GM13976 (cell line): ENCODE data around the gene TMEM150B.

Source experiments
- DNase-seq: peaks from one replicate; pipeline ENCODE4 v3.0.0; 2012; ENCODE audit warnings: low spot score
- in situ Hi-C: fragments of 300-500 bp; cut with MboI; formaldehyde crosslinking; loops from one replicate; pipeline ENCODE4 v1.12.0; 2022; ENCODE audit warnings: low sequenced_read_pairs, mixed read lengths, inconsistent platforms; ENCODE audit not compliant: unreplicated experiment
- TF ChIP-seq, protein P1 (sequence below): IDR thresholded peaks from 2 replicates; pipeline ENCODE4 v1.5.1; 2012; ENCODE audit warnings: borderline replicate concordance, mild to moderate bottlenecking; ENCODE audit not compliant: insufficient read depth; ENCODE audit errors: extremely low read depth, missing control alignments, control extremely low read depth

TMEM150B gene

DNA sequence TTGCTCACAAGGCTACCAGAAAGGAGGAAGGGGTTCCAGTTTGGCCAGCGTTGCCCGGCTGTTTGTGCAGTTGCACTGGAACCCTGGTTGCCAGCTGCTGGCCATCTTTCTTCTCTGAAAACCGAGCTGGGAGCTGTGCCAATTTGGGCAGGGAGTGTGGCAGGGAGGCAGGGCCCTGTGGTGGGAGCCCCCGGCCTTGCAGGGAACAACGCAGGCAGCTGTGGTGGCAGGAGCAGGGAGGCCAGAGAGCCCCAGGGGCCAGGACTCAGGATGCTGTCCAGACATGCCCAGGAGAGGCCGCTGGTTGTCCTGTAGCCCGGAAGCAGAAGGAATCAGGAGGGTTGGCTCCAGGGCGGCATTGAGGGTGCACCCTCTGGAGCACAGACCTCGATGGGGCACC, 19.3 kb upstream of the TMEM150B start:
- in situ Hi-C loops: no loop called here
- no peak for DNase-seq
- TF ChIP-seq, protein P1, sequence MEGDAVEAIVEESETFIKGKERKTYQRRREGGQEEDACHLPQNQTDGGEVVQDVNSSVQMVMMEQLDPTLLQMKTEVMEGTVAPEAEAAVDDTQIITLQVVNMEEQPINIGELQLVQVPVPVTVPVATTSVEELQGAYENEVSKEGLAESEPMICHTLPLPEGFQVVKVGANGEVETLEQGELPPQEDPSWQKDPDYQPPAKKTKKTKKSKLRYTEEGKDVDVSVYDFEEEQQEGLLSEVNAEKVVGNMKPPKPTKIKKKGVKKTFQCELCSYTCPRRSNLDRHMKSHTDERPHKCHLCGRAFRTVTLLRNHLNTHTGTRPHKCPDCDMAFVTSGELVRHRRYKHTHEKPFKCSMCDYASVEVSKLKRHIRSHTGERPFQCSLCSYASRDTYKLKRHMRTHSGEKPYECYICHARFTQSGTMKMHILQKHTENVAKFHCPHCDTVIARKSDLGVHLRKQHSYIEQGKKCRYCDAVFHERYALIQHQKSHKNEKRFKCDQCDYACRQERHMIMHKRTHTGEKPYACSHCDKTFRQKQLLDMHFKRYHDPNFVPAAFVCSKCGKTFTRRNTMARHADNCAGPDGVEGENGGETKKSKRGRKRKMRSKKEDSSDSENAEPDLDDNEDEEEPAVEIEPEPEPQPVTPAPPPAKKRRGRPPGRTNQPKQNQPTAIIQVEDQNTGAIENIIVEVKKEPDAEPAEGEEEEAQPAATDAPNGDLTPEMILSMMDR: no peak

DNA sequence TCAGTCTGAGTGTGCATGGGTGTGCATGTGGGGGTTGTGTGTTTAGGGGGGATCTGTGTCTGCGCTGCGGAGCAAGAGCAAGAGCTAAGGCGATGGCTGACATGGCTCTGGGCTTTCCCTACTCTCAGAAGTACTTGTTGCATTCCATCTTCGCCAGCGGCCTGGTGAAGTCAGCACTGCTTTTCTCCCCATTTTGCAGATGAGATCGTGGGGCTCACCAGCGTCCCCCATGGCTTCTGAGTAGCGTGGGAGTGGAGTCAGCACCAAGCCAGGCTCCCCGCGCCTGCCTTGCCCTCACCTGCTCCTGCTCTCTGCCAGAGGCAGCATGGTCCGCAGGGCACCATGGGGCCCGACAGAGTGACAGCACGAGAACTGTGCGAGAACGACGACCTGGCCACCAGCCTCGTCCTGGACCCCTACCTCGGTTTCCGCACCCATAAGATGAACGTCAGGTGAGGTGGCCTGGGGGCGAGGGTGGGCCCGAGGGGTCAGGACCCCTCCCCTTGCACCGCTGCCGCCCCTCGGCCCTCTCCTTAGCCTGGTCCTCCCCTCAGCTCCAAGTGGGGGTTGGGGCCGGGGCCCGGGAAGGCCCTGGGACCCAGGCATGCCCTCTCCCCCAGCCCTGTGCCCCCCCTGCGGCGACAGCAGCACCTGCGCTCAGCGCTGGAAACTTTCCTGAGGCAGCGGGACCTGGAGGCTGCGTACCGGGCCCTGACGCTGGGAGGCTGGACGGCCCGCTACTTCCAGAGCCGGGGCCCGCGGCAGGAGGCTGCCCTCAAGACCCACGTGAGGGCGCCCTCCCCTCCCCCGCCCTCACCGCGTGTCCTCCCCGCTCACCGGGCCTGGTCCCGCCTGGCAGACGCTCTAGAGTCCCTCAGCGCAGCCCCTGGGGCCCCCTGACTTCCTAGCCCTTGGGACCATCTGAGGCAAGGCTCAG, 16.7 kb upstream of the TMEM150B start:
- TF ChIP-seq, protein P1: no peak
- DNase-seq: no peak
- in situ Hi-C loops: no loop called here

DNA sequence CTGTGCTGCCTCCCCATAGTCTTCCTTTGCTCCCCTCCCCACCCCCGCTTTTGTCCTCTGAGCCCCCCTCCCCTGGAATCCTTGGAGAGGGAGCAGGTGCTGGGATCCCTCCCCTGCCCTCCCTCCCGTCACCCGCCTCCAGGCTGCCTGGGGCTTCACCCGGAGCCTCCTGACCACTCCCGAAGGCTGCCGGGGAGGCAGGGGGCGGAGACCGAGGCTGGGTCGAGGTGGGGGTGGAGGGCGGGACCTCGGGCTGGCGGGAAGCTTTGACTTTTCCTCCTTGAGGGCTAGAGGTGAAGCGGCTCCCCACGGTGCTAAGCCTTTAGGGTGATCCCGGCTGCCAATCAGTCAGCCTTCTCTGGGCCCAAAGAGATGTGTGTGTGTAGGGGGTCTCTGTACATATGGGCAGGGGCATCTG, 16.0 kb upstream of the TMEM150B start:
- DNase-seq: peak; percentile 94
- TF ChIP-seq, protein P1: no peak
- in situ Hi-C loops: no loop called here

DNA sequence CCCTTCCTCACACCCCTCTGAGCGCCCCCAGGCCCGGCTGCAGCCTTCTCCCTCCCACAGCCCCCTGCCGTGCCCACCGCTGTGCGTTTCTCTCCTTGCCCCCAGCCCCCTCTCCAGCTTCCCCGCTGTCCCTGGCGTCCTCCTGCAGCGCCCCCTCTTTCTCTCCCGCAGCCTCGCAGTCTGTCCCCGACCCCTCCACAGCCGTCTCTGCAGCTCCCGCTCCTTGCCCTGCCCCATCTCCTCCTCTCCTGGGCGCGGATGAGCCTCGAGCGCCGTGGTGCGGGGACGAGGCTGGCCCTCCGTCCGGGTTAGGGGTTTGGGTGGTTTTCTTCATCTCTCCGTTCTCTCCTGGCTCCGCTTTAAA, 15.6 kb upstream of the TMEM150B start:
- in situ Hi-C loops: no loop called here
- no peak for DNase-seq
- TF ChIP-seq, protein P1: no peak

DNA sequence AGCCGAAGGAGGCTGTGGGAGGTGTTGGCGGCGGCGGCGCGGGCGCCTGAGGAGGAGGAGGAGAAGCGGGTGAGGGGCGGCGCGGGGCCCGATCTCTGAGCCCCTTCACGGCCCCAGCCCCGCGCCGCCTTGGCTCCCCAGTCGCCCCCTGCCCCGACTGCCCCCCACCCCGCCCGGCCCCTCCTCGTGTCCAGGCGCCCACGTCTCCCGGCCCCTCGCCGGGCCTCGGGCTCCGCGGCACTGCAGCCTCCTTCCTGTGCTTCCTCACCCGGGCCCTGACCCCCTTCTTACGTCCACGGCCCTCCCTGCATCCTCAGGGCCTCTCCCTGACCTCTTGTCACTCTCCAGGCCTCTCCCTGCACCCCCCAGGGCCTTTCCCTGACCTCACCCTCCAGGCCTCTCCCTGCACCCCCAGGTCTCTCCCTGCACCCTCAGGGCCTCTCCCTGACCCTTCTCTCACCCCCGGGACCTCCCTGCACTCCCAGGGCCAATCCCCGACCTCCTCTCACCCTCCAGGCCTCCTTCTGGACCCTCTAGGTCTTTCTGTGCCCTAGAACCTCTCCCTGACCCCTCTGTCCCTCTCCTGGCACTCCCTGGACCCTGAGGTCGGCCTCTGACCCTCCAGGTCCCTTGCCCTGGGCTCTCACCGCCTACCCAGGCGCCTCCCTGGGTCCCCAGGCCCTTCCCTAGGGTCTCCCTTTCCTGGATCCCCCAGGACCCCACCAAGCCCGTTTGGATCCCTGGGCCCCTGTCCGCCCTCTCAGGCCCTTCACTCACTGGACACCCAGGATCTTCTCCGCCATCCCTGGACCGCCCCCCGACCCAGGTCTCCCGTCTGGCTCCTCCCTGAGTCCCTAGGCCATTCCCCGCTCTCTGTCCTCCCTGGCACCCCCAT, 15.0 kb upstream of the TMEM150B start:
- in situ Hi-C loops: no loop called here
- peak; percentile 62 for DNase-seq
- TF ChIP-seq, protein P1: no peak

DNA sequence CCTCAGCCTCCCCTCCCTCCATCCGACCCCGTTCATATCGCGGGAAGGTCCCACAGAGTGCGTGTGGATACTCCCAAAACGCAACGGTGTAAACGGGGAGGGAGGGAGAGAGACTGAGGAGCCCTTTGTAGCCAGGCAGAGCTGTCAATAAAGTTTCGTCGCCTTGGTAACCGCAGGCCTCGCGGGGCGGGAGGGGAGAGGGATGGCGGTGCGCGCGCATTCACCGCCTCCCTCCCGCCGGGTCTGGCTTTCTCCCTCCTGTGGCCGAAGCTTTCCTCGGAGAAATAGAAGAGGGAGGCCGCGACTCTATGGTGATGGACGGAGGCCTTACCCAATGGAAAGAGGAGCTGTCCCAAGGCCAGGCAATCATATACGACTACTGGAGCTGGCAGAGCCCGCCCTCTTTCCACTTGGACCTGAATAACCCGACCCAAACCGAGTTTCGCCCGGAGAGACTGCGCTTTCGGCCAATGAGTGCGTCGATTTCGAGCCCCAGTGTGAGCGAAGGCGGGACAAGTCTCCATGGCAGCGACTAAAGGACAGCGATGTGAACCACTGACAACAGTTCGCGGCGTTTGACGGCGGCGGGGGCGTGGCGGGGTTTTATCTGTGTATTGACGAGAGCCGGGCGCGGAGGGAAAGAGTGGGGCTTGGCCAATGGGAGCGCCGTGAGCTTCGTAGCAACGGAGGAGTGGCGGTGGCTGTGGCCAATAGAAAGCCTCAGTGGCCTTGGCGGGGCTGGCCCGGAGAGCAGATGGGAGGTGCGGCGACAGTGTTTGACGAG, 14.2 kb upstream of the TMEM150B start, which contains the start of gene KMT5C:
TSS of gene KMT5C (plus strand) at position 772 of the 784 bp plus-strand sequence. CDS start 2,061 bp downstream, outside the sequence.
- TF ChIP-seq, protein P1: no peak

More for the DNA sequence above, 14.2 kb upstream of the TMEM150B start, which contains the start of gene KMT5C:
- DNase-seq: peak; percentile 98
- in situ Hi-C loops: no loop called here
